OCI-LY1 (cell line): ENCODE results near the gene UFC1.

Source experiments
- EZH2 ChIP-seq: fragments of 200-600 bp; sonication (generic), shearing (Covaris generic); IDR thresholded peaks from 2 replicates; pipeline ENCODE4 v1.8.0; 2017; ENCODE audit warnings: borderline replicate concordance, mixed run types, mild to moderate bottlenecking, antibody characterized with exemption, low read length, moderate library complexity, mixed read lengths
- TF ChIP-seq, protein P1 (sequence below): fragments of 200-600 bp; sonication (generic), shearing (Covaris generic); IDR thresholded peaks from 2 replicates; pipeline ENCODE4 v1.5.1; 2017; ENCODE audit warnings: mild to moderate bottlenecking, antibody characterized with exemption, low read length, moderate library complexity, mixed read lengths

DNA sequence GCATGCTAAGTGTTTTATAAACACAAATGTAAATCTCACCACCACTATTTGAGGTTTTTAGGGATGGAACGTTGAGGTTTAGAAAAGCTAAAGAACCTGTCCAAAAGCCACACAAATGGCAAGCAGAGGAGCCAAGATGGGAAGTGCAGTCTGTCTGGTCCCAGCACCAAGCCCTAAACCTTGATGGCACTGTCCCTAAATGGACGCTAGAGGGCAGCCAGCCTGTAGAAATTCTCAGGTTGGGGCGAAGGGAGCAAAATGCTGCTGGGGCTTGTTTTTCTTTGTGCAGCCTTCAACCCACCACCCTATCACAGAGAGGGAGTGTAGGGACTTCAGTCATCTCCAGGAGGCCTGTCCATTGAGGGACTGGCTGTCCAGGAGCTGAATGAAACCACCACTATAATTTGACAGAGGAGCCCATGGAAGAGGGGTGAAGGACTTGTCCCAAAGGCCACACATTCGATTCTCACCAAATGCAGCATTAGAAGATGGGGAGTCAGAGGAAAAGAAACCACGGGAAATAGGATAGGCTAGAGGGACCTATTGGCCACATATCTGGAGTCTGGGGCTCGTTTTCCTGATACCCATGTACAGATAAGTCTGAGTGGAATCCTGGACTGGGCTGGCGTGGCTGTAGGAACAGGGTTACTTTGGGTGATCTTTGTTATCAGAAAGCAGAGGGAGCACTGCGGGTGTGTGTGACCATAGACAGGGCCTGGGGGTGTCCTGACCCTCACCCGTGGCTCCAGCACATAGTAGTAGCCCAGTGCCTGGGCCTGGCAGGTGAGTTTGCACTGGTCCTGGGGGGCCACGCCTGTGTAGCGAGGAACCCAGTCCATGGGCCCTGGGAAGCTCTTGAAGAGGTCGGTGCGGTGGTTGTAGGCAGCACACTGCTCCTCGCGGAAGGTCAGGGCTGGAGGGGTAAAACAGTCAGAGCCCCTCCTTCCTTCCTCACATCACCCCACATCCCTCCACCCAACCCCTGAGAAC is 39.0 kb downstream of the UFC1 start:
- TF ChIP-seq EZH2: no peak
- TF ChIP-seq, protein P1, sequence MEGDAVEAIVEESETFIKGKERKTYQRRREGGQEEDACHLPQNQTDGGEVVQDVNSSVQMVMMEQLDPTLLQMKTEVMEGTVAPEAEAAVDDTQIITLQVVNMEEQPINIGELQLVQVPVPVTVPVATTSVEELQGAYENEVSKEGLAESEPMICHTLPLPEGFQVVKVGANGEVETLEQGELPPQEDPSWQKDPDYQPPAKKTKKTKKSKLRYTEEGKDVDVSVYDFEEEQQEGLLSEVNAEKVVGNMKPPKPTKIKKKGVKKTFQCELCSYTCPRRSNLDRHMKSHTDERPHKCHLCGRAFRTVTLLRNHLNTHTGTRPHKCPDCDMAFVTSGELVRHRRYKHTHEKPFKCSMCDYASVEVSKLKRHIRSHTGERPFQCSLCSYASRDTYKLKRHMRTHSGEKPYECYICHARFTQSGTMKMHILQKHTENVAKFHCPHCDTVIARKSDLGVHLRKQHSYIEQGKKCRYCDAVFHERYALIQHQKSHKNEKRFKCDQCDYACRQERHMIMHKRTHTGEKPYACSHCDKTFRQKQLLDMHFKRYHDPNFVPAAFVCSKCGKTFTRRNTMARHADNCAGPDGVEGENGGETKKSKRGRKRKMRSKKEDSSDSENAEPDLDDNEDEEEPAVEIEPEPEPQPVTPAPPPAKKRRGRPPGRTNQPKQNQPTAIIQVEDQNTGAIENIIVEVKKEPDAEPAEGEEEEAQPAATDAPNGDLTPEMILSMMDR: peak; percentile 95
